ENCODE measurements around the gene EGF.

The EGF gene

GRCh38 chr4:109966891-109967481 lies 54.3 kb downstream of the EGF start:
- in situ Hi-C loops (cut with HindIII; ENCODE audit: low pct_ligation_motif_present, low sequenced_read_pairs): no loop called here
- DNase-seq: no peak
- no peaks in the 10 kb centered on the region for H3K36me3 ChIP-seq (replicated peaks)
- no peak overlapping the region for H3K4me3 ChIP-seq (ENCODE audit: low read depth, low read length)
- H3K27me3 ChIP-seq (replicated peaks): no peaks in the 10 kb centered on the region
- no peak for TF ChIP-seq CTCF (IDR thresholded peaks at IDR 0.05; ENCODE audit: low read depth, low read length, missing control alignments)
- no peak overlapping the region for H3K27ac ChIP-seq

GRCh38 chr4:109967798-109968520 lies 55.3 kb downstream of the EGF start:
- in situ Hi-C loops (cut with HindIII; ENCODE audit: low pct_ligation_motif_present, low sequenced_read_pairs): no loop called here
- Histone ChIP-seq H3K27ac (no peak overlapping the region), H3K36me3 (replicated peaks) (no peaks in the 10 kb centered on the region), H3K4me3 (ENCODE audit: low read depth, low read length) (no peak overlapping the region), H3K27me3 (replicated peaks) (no peaks in the 10 kb centered on the region)
- no peak for DNase-seq
- no peak for TF ChIP-seq CTCF (IDR thresholded peaks at IDR 0.05; ENCODE audit: low read depth, low read length, missing control alignments)

- DNase-seq: no peak
- no peaks in the 10 kb centered on the region for H3K36me3 ChIP-seq (replicated peaks)
- H3K27ac ChIP-seq: no peak overlapping the region
- H3K4me3 ChIP-seq (ENCODE audit: low read depth, low read length): no peak overlapping the region
- no peak for TF ChIP-seq CTCF (IDR thresholded peaks at IDR 0.05; ENCODE audit: low read depth, low read length, missing control alignments)
- H3K27me3 ChIP-seq (replicated peaks): no peaks in the 10 kb centered on the region
- in situ Hi-C loops (cut with HindIII; ENCODE audit: low pct_ligation_motif_present, low sequenced_read_pairs): no loop called here
These were observed 56.4 kb downstream of the EGF start for GRCh38 chr4:109969087-109969486.

GRCh38 chr4:109969919-109970318 lies 57.2 kb downstream of the EGF start:
- Histone ChIP-seq H3K27ac (no peak overlapping the region), H3K4me3 (ENCODE audit: low read depth, low read length) (no peak overlapping the region), H3K36me3 (replicated peaks) (no peaks in the 10 kb centered on the region), H3K27me3 (replicated peaks) (no peaks in the 10 kb centered on the region)
- in situ Hi-C loops (cut with HindIII; ENCODE audit: low pct_ligation_motif_present, low sequenced_read_pairs): no loop called here
- no peak for TF ChIP-seq CTCF (IDR thresholded peaks at IDR 0.05; ENCODE audit: low read depth, low read length, missing control alignments)
- DNase-seq: no peak

GRCh38 chr4:109972786-109973528 lies 60.3 kb downstream of the EGF start:
- no peaks in the 10 kb centered on the region for H3K27me3 ChIP-seq (replicated peaks)
- DNase-seq: no peak
- in situ Hi-C loops (cut with HindIII; ENCODE audit: low pct_ligation_motif_present, low sequenced_read_pairs): no loop called here
- no peak overlapping the region for H3K4me3 ChIP-seq (ENCODE audit: low read depth, low read length)
- H3K27ac ChIP-seq: no peak overlapping the region
- TF ChIP-seq CTCF (IDR thresholded peaks at IDR 0.05; ENCODE audit: low read depth, low read length, missing control alignments): no peak
- no peaks in the 10 kb centered on the region for H3K36me3 ChIP-seq (replicated peaks)

All from brain microvascular endothelial cell (primary cell).